ENCODE measurements around the gene CIRBP.

The CIRBP gene

GRCh38 chr19:1221904-1222255, 47.3 kb upstream of the CIRBP start:
- TF ChIP-seq NFIC (IDR thresholded peaks at IDR 0.05) (no peak), EGR1 (IDR thresholded peaks at IDR 0.05) (no peak), RAD21 (IDR thresholded peaks at IDR 0.05; ENCODE audit: low read depth) (no peak), USF1 (IDR thresholded peaks at IDR 0.05) (no peak), TAF1 (IDR thresholded peaks at IDR 0.05; ENCODE audit: low read depth) (no peak)

DNA sequence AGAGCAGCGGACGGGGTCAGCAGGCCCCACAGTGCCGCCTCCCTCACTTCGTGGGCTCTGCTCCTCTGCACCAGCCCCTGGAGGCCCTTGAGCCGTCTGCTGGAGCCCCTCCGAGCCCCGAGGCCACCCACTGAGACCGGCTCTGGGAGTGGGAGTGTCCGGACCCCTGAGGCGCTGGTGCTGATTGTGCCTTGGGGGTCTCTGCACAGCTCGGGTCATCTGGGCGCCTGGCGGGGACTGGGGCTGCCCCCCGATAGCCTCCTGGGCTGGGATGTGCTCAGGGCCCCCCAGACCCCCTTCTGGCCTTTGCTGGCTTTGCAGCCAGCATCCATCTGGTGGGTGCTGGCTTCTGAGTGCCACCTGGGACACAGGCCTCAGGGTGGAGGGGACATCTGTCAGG, 46.7 kb upstream of the CIRBP start:
- TF ChIP-seq TEAD4 (IDR thresholded peaks at IDR 0.05): no peak
- no peak for TF ChIP-seq TCF12 (IDR thresholded peaks at IDR 0.05; ENCODE audit: low read depth)
- TF ChIP-seq, protein P1, sequence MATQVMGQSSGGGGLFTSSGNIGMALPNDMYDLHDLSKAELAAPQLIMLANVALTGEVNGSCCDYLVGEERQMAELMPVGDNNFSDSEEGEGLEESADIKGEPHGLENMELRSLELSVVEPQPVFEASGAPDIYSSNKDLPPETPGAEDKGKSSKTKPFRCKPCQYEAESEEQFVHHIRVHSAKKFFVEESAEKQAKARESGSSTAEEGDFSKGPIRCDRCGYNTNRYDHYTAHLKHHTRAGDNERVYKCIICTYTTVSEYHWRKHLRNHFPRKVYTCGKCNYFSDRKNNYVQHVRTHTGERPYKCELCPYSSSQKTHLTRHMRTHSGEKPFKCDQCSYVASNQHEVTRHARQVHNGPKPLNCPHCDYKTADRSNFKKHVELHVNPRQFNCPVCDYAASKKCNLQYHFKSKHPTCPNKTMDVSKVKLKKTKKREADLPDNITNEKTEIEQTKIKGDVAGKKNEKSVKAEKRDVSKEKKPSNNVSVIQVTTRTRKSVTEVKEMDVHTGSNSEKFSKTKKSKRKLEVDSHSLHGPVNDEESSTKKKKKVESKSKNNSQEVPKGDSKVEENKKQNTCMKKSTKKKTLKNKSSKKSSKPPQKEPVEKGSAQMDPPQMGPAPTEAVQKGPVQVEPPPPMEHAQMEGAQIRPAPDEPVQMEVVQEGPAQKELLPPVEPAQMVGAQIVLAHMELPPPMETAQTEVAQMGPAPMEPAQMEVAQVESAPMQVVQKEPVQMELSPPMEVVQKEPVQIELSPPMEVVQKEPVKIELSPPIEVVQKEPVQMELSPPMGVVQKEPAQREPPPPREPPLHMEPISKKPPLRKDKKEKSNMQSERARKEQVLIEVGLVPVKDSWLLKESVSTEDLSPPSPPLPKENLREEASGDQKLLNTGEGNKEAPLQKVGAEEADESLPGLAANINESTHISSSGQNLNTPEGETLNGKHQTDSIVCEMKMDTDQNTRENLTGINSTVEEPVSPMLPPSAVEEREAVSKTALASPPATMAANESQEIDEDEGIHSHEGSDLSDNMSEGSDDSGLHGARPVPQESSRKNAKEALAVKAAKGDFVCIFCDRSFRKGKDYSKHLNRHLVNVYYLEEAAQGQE (IDR thresholded peaks at IDR 0.05; ENCODE audit: low read depth): no peak
- no peak for TF ChIP-seq YY1 (IDR thresholded peaks at IDR 0.05; ENCODE audit: low read depth)
- TF ChIP-seq CREB1 (IDR thresholded peaks at IDR 0.05; ENCODE audit: low read depth): no peak
- no peak for TF ChIP-seq CEBPB (IDR thresholded peaks at IDR 0.05)
- no peak for TF ChIP-seq ZBTB7A (IDR thresholded peaks at IDR 0.05; ENCODE audit: low read depth)
- TF ChIP-seq MAX (IDR thresholded peaks at IDR 0.05): no peak
- no peak for TF ChIP-seq TAF1 (IDR thresholded peaks at IDR 0.05; ENCODE audit: low read depth)
- TF ChIP-seq USF1 (IDR thresholded peaks at IDR 0.05): no peak
- no peak for TF ChIP-seq FOXM1 (IDR thresholded peaks at IDR 0.05; ENCODE audit: borderline replicate concordance, low read depth)
- TF ChIP-seq EGR1 (IDR thresholded peaks at IDR 0.05): no peak
- no peak for TF ChIP-seq RAD21 (IDR thresholded peaks at IDR 0.05; ENCODE audit: low read depth)
- TF ChIP-seq NFIC (IDR thresholded peaks at IDR 0.05): no peak
- TF ChIP-seq EP300 (IDR thresholded peaks at IDR 0.05; ENCODE audit: borderline replicate concordance): no peak

DNA sequence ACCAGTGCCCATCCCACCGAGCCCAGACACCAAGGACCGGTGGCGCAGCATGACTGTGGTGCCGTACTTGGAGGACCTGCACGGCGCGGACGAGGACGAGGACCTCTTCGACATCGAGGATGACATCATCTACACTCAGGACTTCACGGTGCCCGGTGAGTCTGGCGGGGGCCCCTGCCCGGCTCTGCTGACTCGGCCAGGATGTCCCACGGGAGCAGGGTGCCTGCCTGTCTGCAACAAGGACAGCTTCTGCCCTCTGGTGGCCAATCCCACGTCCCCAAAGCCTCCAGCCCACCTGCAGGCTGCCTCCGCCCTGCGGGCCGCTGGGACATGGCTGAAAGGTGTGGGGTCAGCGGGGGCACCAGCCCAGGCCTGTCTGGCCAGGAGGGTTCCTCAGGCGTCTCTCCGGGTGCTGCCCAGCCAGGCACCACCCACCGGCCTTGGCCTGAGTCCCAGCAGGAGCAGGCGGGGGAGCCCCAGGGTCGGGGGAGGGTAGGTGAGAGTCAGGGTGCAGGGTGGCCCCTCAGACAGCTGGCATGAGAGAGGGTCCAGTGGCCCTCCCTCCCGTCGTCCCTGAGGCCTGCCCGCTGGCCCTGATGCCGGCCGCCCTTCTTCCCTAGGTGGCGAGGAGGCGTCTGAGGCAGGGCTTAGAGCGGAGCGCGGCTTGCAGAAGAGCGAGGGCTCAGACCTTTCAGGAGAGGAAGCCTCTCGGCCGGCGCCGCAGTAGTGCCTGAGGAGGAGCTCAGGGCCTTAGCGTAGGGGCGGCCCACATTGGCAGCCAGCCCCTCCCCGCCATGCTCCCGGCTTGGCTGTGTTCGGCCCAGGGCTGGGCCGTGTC, 45.9 kb upstream of the CIRBP start:
- peak; percentile 35; the same call in 1 of the 2 replicates for TF ChIP-seq RAD21 (IDR thresholded peaks at IDR 0.05; ENCODE audit: low read depth)
- no peak for TF ChIP-seq YY1 (IDR thresholded peaks at IDR 0.05; ENCODE audit: low read depth)

DNA sequence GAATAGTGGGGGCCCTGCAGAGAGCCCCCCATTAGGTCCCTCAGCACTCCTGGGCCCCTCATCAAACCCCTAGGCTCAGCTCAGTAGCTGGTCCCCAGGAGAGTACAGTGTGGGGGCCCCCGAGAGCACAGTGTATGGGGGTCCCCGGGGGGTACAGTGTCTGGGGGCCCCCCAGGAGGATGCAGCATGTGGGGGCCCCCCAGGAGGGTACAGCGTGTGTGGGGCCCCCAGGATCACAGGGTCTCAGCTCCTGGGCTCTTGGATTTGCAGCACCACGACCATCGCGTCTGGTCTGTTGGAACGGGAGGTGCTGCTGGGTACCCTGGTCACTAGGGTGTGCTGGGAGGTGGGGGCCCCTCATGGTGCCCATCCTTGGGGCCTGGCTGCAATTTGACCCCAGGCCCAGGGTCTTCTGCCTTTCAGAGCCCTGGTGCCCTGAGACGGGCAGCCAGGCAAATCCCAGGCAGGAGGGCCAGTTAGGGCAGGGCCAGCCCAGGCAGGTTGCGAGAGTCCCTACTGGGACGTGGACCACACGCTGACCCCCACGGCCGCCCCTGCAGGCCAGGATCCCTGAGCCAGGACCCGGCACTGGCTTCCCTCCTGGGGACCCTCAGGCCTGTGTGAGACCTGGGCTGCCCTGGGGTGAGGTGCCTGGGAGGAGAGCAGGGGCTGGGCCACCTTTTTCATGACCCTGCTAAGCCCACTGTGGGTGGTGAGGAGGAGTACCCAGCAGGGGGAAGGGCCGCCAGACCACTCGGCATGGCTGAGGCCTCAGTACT, 44.9 kb upstream of the CIRBP start:
- no peak for TF ChIP-seq EGR1 (IDR thresholded peaks at IDR 0.05)
- TF ChIP-seq ZBTB7A (IDR thresholded peaks at IDR 0.05; ENCODE audit: low read depth): no peak
- TF ChIP-seq FOXM1 (IDR thresholded peaks at IDR 0.05; ENCODE audit: borderline replicate concordance, low read depth): no peak
- TF ChIP-seq MAX (IDR thresholded peaks at IDR 0.05): no peak
- no peak for TF ChIP-seq EP300 (IDR thresholded peaks at IDR 0.05; ENCODE audit: borderline replicate concordance)
- no peak for TF ChIP-seq USF1 (IDR thresholded peaks at IDR 0.05)
- TF ChIP-seq, protein P1 (IDR thresholded peaks at IDR 0.05; ENCODE audit: low read depth): no peak
- no peak for TF ChIP-seq TCF12 (IDR thresholded peaks at IDR 0.05; ENCODE audit: low read depth)
- TF ChIP-seq TAF1 (IDR thresholded peaks at IDR 0.05; ENCODE audit: low read depth): no peak
- TF ChIP-seq NFIC (IDR thresholded peaks at IDR 0.05): no peak
- no peak for TF ChIP-seq RAD21 (IDR thresholded peaks at IDR 0.05; ENCODE audit: low read depth)
- no peak for TF ChIP-seq CEBPB (IDR thresholded peaks at IDR 0.05)
- TF ChIP-seq TEAD4 (IDR thresholded peaks at IDR 0.05): no peak
- TF ChIP-seq CREB1 (IDR thresholded peaks at IDR 0.05; ENCODE audit: low read depth): no peak
- no peak for TF ChIP-seq YY1 (IDR thresholded peaks at IDR 0.05; ENCODE audit: low read depth)

GRCh38 chr19:1224847-1225246, 44.3 kb upstream of the CIRBP start:
- TF ChIP-seq USF1 (IDR thresholded peaks at IDR 0.05) (no peak), NFIC (IDR thresholded peaks at IDR 0.05) (no peak), EP300 (IDR thresholded peaks at IDR 0.05; ENCODE audit: borderline replicate concordance) (no peak), TCF12 (IDR thresholded peaks at IDR 0.05; ENCODE audit: low read depth) (no peak), FOXM1 (IDR thresholded peaks at IDR 0.05; ENCODE audit: borderline replicate concordance, low read depth) (no peak), TAF1 (IDR thresholded peaks at IDR 0.05; ENCODE audit: low read depth) (no peak), MAX (IDR thresholded peaks at IDR 0.05) (no peak), TEAD4 (IDR thresholded peaks at IDR 0.05) (no peak), EGR1 (IDR thresholded peaks at IDR 0.05) (no peak)
- TF ChIP-seq, protein P1 (IDR thresholded peaks at IDR 0.05; ENCODE audit: low read depth): no peak

All from Ishikawa (cell line).